SK-N-SH (cell line): ENCODE measurements around the gene FSIP1.

Experiments
- EP300 ChIP-seq, 2 experiments: IDR thresholded peaks; 2 replicates each; pipeline versions ENCODE4 v1.4.0 to v1.6.1; 2012; ENCODE audit warnings: borderline replicate concordance in 1 of 2, low read depth in 1 of 2, low read length in 1 of 2
- MXI1 ChIP-seq: IDR thresholded peaks from 2 replicates; pipeline ENCODE4 v1.6.1; 2012; ENCODE audit warnings: mild to moderate bottlenecking, low read depth, low read length, improper control_type of control experiment
- RFX5 ChIP-seq: IDR thresholded peaks from 2 replicates; pipeline ENCODE4 v1.6.1; 2012; ENCODE audit warnings: mild to moderate bottlenecking, improper control_type of control experiment, low read length
- SIN3A ChIP-seq: IDR thresholded peaks from 2 replicates; pipeline ENCODE4 v1.6.1; 2012; ENCODE audit warnings: low read depth, mild to moderate bottlenecking, low read length, moderate library complexity, borderline replicate concordance
- USF1 ChIP-seq: IDR thresholded peaks from 2 replicates; pipeline ENCODE4 v1.4.0; 2012; ENCODE audit warnings: low read depth, borderline replicate concordance
- TF ChIP-seq, protein P1 (sequence below): fragments of 200-600 bp; sonication (generic); IDR thresholded peaks from 2 replicates; pipeline ENCODE4 v1.6.1; 2017; ENCODE audit warnings: antibody characterized with exemption, mild to moderate bottlenecking, moderate library complexity
- TF ChIP-seq, protein P2 (sequence below): IDR thresholded peaks from 2 replicates; pipeline ENCODE4 v1.4.0; 2012; ENCODE audit warnings: low read depth
- TF ChIP-seq, protein P3 (sequence below): fragments of 150-350 bp; IDR thresholded peaks from 2 replicates; pipeline ENCODE4 v1.6.1; 2017; ENCODE audit warnings: antibody characterized with exemption, low read length, low read depth, borderline replicate concordance

DNA sequence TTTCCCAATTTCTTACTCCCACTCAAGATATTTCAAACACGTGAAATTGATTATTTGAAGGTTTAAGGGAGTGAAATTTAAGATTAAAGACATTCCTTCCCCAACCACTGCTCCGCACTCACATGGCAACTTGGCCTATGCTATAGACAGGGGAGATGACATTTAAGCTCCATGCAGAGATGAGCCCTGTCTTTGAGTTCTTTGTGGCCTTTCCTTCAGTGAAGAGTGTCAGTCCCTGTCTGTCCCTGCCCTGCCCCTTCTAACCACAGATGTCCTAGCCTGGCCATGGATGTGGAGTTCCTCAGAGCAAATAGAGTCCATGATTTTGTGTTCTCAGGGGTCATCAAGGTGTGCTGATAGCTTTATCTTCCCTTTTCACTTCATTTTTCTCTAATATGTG, 231.2 kb downstream of the FSIP1 start:
- TF ChIP-seq, protein P1, sequence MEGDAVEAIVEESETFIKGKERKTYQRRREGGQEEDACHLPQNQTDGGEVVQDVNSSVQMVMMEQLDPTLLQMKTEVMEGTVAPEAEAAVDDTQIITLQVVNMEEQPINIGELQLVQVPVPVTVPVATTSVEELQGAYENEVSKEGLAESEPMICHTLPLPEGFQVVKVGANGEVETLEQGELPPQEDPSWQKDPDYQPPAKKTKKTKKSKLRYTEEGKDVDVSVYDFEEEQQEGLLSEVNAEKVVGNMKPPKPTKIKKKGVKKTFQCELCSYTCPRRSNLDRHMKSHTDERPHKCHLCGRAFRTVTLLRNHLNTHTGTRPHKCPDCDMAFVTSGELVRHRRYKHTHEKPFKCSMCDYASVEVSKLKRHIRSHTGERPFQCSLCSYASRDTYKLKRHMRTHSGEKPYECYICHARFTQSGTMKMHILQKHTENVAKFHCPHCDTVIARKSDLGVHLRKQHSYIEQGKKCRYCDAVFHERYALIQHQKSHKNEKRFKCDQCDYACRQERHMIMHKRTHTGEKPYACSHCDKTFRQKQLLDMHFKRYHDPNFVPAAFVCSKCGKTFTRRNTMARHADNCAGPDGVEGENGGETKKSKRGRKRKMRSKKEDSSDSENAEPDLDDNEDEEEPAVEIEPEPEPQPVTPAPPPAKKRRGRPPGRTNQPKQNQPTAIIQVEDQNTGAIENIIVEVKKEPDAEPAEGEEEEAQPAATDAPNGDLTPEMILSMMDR: no peak
- TF ChIP-seq RFX5 (no peak), SIN3A (no peak), USF1 (no peak), MXI1 (no peak), EP300 (IDR thresholded peaks at IDR 0.05; ENCODE audit: borderline replicate concordance in 1 of 2, low read depth in 1 of 2, low read length in 1 of 2) (no peak)
- TF ChIP-seq, protein P2, sequence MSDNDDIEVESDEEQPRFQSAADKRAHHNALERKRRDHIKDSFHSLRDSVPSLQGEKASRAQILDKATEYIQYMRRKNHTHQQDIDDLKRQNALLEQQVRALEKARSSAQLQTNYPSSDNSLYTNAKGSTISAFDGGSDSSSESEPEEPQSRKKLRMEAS: no peak
- TF ChIP-seq, protein P3, sequence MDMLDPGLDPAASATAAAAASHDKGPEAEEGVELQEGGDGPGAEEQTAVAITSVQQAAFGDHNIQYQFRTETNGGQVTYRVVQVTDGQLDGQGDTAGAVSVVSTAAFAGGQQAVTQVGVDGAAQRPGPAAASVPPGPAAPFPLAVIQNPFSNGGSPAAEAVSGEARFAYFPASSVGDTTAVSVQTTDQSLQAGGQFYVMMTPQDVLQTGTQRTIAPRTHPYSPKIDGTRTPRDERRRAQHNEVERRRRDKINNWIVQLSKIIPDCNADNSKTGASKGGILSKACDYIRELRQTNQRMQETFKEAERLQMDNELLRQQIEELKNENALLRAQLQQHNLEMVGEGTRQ: no peak
